Psoas muscle (tissue), 8 donors: Measurements from ENCODE around the gene CAMTA1. TPM values are rescaled to one million over a fixed set of nuclear protein-coding genes. Genes with fewer than 3 reads are reported as not detected.

Experiments
- ATAC-seq, 4 donors: fragments of 200-7000 bp; cut with Tn5 transposase; one replicate each; pipeline ENCODE4 v1.9.1; 2020; ENCODE audit warnings: moderate library complexity in 3 of 4, mild to moderate bottlenecking in 2 of 4
- DNase-seq, 2 donors: peaks; one replicate each; pipeline ENCODE4 v3.0.0-alpha.2; 2020
- H3K27ac ChIP-seq: fragments of 200-600 bp; one replicate; pipeline ENCODE4 v1.8.0; 2022
- H3K27me3 ChIP-seq, 3 donors: fragments of 200-600 bp in 1 of 3; one replicate each; pipeline versions ENCODE4 v1.6.1 to v1.8.0; 2013 to 2022; ENCODE audit warnings: low read length in 2 of 3, mild to moderate bottlenecking in 2 of 3, moderate library complexity in 1 of 3; ENCODE audit not compliant: insufficient read depth in 3 of 3
- H3K36me3 ChIP-seq, 2 donors: fragments of 200-600 bp in 1 of 2; one replicate each; pipeline versions ENCODE4 v1.6.1 to v1.8.0; 2013 to 2022; ENCODE audit warnings: low read depth in 1 of 2, mild to moderate bottlenecking in 1 of 2, moderate library complexity in 1 of 2; ENCODE audit not compliant: insufficient read depth in 1 of 2
- H3K4me1 ChIP-seq: fragments of 200-600 bp; one replicate; pipeline ENCODE4 v1.8.0; 2022
- H3K4me3 ChIP-seq: fragments of 200-600 bp; one replicate; pipeline ENCODE4 v1.8.0; 2022; ENCODE audit warnings: mild to moderate bottlenecking
- H3K9me3 ChIP-seq: fragments of 200-600 bp; one replicate; pipeline ENCODE4 v1.8.0; 2022
- CTCF ChIP-seq: fragments of 200-600 bp; IDR thresholded peaks from one replicate; pipeline ENCODE4 v1.8.0; 2022; ENCODE audit warnings: antibody characterized with exemption
- WGBS, 3 donors: extraction: QIAGEN DNeasy Blood & Tissue Kit; methylation state at CpG; one replicate each; pipeline versions ENCODE4 v1.1.6 to v1.1.7; 2013; 5-methylcytosine and 5-hydroxymethylcytosine counted together
- intact Hi-C, 2 donors: fragments of 100-400 bp; cut with DNase I; formaldehyde crosslinking; loops; one replicate each; pipeline versions ENCODE4 v1.11.0 to v1.14.2; 2022
- polyA plus RNA-seq, 3 donors: library from polyadenylated mRNA; stranded (reverse); fragments of 200-250 nt; gene quantifications; one replicate each; pipeline ENCODE4 v1.2.3, GENCODE V29; 2013
- total RNA-seq, 4 donors: library from RNA; stranded (reverse); fragmentation: NEBNext Ultra II Directional in 2 of 4; extraction: Animal tissue kit (Norgen Biotek cat#: 25700) in 2 of 4; gene quantifications; one replicate each; pipeline versions ENCODE4 v1.2.1 to v1.2.4, GENCODE V29; 2021 to 2023
- donor health status: healthy with polysubstance abuse.
- donor health status: DM: no; HTN: no; CAD: no; lungs with moderate emphysema.
- donor health status: Bipolar disorder and iron deficiency.
- donor health status: healthy.
- donor health status: DM: yes; HTN: yes; CAD: no.
- donor health status: DM: no; HTN: no; CAD: no.
- donor health status: DM: no; HTN: no; CAD: no.
- donor health status: DM: yes; HTN: yes; CAD: no.

The CAMTA1 gene
- total and polyA plus RNA-seq, 7 donors = 64.6 to 206 (median 76.5) TPM

DNA sequence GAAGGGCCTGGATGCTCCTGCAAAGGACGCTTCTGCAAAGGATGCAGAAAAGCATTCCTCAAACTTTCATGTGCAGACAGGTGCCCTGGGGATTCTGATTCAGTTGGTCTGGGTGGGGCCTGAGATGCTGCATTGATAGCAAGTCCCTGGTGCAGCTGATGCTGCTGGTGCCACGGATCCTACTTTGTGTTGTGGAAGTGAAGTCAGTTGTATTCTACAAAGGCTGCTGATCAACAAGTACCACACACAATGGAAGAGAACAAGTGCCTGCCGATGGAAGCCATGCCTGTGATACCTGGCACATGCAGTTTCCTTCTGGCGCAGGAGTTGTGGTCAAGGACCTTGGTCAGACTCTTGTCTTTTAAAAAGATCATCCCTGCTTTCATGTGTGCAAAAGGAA is 478.8 kb downstream of the CAMTA1 start:
- intact Hi-C loops = no loop called here
- no peak for TF ChIP-seq CTCF
- no peaks in the 10 kb centered on the region for H3K36me3 ChIP-seq
- H3K4me3 ChIP-seq = no peak overlapping the region
- WGBS, 3 donors = 66 to 76% (median 66%) methylated on average over 4 of the region's 4 CpGs
- no peak overlapping the region for H3K27ac ChIP-seq
- peaks cover 0 to 29% (median 0%) of the 10 kb centered on the region in 3 donors for H3K27me3 ChIP-seq
- DNase-seq = no peak
- no peak for ATAC-seq
- H3K4me1 ChIP-seq = no peaks in the 10 kb centered on the region
- H3K9me3 ChIP-seq = peaks cover 5% of the 10 kb centered on the region

- peaks cover 0 to 19% (median 0%) of the 10 kb centered on the region in 3 donors for H3K27me3 ChIP-seq
- no peaks in the 10 kb centered on the region for H3K36me3 ChIP-seq
- no peak overlapping the region for H3K27ac ChIP-seq
- WGBS, 3 donors = 56 to 61% (median 58%) methylated on average over 9 of the region's 9 CpGs
- ATAC-seq (peak in 1 of 4 donors; percentile 37), DNase-seq (no peak)
- no peaks in the 10 kb centered on the region for H3K4me1 ChIP-seq
- peaks cover 11% of the 10 kb centered on the region for H3K9me3 ChIP-seq
- intact Hi-C loops = no loop called here
- no peak overlapping the region for H3K4me3 ChIP-seq
- no peak for TF ChIP-seq CTCF
These were observed 480.6 kb downstream of the CAMTA1 start for GRCh38 chr1:7265771-7266371.

DNA sequence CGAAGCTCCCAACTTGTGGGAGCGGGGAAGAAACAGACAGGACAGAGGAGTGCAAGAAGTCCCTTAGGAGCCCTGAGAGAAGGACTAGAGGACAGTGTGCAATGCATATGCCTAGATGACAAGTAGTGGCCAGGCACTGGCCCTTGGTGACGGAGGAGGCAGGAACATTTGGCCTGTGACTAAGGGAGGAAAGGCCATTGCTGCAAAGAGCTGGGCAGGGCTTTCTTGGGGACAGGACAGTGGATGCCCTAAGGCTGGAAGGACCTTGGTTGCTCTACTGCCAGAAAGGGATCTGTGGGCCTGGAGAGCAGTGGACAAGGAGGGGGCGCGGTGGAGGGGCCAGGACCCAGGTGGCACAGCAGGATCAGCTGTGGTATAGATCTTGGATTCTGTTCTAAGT is 481.3 kb downstream of the CAMTA1 start:
- DNase-seq = no peak
- TF ChIP-seq CTCF = no peak
- H3K27ac ChIP-seq = no peak overlapping the region
- H3K4me1 ChIP-seq = no peaks in the 10 kb centered on the region
- intact Hi-C loops = no loop called here
- WGBS, 3 donors = 55 to 63% (median 62%) methylated on average over 5 of the region's 5 CpGs
- H3K27me3 ChIP-seq = peaks cover 0 to 12% (median 0%) of the 10 kb centered on the region in 3 donors
- H3K9me3 ChIP-seq = peaks cover 11% of the 10 kb centered on the region
- no peak overlapping the region for H3K4me3 ChIP-seq
- no peak for ATAC-seq
- no peaks in the 10 kb centered on the region for H3K36me3 ChIP-seq

DNA sequence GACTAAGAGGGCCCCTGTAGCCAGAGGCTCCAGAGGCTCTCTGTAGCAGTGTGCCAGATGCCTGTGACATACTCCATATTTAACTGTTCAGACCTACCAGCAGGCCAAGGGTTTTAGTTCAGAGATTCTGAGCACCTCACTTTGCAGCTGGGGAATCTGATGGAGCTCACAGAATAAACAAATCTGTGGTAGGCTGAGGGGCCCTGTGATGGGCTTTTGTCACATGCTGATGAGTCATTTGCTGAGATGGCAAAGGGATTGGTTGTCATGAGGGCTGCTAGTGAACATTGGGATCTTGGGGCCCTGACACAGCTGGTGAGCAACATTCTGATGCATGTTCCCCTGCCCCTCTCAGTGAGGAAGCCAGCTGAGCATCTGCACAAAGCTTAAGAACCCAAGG is 482.2 kb downstream of the CAMTA1 start:
- Histone ChIP-seq H3K9me3 (peaks cover 11% of the 10 kb centered on the region), H3K36me3 (no peaks in the 10 kb centered on the region), H3K27me3 (peaks cover 0 to 9% (median 0%) of the 10 kb centered on the region in 3 donors), H3K27ac (no peak overlapping the region), H3K4me3 (no peak overlapping the region), H3K4me1 (no peaks in the 10 kb centered on the region)
- intact Hi-C loops = no loop called here
- no peak for TF ChIP-seq CTCF
- DNase-seq = no peak
- no peak for ATAC-seq

DNA sequence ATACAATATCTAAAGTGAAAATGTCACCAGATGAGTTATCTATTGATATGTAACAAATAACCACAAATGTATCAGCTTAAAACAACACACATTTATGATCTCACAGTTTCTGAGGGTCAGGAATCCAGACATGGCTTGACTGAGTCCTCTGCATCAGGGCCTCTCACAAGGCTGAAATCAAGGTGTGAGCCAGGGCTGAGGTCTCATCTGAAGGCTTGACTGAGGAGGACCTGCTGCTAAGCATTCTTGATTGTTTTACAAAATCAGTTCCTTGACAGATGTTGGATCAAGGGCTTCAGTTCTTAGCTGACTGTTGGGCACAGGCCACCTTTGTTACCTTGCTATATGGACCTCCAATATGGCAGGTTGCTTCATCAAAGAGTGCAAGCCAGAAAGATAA is 483.7 kb downstream of the CAMTA1 start:
- no peak overlapping the region for H3K27ac ChIP-seq
- H3K9me3 ChIP-seq = peaks cover 11% of the 10 kb centered on the region
- no peaks in the 10 kb centered on the region for H3K36me3 ChIP-seq
- H3K27me3 ChIP-seq = peaks cover 0 to 4% (median 0%) of the 10 kb centered on the region in 3 donors
- no peak overlapping the region for H3K4me3 ChIP-seq
- DNase-seq (no peak), ATAC-seq (no peak)
- intact Hi-C loops = no loop called here
- no peak for TF ChIP-seq CTCF
- H3K4me1 ChIP-seq = no peaks in the 10 kb centered on the region
